HUES64 (cell line): ENCODE data around the gene RIMS4.
"Not testable (repeated sequence)": the region's sequence is repeated elsewhere in the genome, so short reads cannot be mapped to it uniquely, and the experiment has no call there.

ENCODE experiments used
- H3K27ac ChIP-seq: 2 replicates; pipeline ENCODE4 v1.7.0; 2013; ENCODE audit warnings: low read depth, low read length, inconsistent platforms
- H3K27me3 ChIP-seq: 2 replicates; pipeline ENCODE4 v1.6.1; 2013; ENCODE audit warnings: mild to moderate bottlenecking, low read length; ENCODE audit not compliant: insufficient read depth
- H3K36me3 ChIP-seq: 2 replicates; pipeline ENCODE4 v1.6.1; 2013; ENCODE audit warnings: mild to moderate bottlenecking, low read length; ENCODE audit not compliant: insufficient read depth
- H3K4me1 ChIP-seq: 2 replicates; pipeline ENCODE4 v1.6.1; 2013; ENCODE audit warnings: mild to moderate bottlenecking, low read length, moderate library complexity; ENCODE audit not compliant: insufficient read depth
- H3K4me3 ChIP-seq: 2 replicates; pipeline ENCODE4 v1.5.1; 2013; ENCODE audit warnings: mild to moderate bottlenecking, low read length, moderate library complexity
- H3K9ac ChIP-seq: 2 replicates; pipeline ENCODE4 v1.6.1; 2013; ENCODE audit warnings: mild to moderate bottlenecking, low read depth, low read length
- H3K9me3 ChIP-seq: 2 replicates; pipeline ENCODE4 v1.6.1; 2013; ENCODE audit warnings: low read depth, low read length; ENCODE audit not compliant: insufficient read depth
- WGBS: fragments of 150-250, 120-280 bp; methylation state at CpG from one replicate; pipeline ENCODE4 v1.1.7; 2013; ENCODE audit warnings: missing lambda C conversion rate; 5-methylcytosine and 5-hydroxymethylcytosine counted together

Gene RIMS4

DNA sequence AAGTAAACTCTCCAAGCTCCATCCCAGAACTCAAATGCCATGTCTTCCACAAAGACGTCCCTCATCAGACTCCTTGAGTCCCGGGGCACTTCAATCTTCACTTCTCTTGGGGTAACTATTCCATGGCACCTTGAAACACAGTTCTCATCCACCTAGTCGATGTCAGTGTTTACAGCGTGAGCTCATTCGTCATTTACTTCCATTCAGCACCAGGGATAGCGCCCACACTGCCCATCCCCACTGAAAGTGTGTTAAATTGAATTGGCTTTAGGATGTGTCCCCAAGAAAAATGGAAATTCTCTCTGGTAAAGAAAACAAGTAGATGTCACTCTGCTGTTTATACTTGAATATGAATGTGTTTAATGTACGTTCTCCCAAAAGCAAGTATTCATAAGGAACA is 33.4 kb downstream of the RIMS4 start:
- no peaks in the 10 kb centered on the region for H3K4me1 ChIP-seq
- no peak overlapping the region for H3K27ac ChIP-seq
- H3K27me3 ChIP-seq: no peaks in the 10 kb centered on the region
- H3K9me3 ChIP-seq: no peaks in the 10 kb centered on the region
- H3K9ac ChIP-seq: no peak overlapping the region
- no peaks in the 10 kb centered on the region for H3K36me3 ChIP-seq
- 15% methylated on average over 6 of the region's 7 CpGs for WGBS
- H3K4me3 ChIP-seq: no peak overlapping the region

DNA sequence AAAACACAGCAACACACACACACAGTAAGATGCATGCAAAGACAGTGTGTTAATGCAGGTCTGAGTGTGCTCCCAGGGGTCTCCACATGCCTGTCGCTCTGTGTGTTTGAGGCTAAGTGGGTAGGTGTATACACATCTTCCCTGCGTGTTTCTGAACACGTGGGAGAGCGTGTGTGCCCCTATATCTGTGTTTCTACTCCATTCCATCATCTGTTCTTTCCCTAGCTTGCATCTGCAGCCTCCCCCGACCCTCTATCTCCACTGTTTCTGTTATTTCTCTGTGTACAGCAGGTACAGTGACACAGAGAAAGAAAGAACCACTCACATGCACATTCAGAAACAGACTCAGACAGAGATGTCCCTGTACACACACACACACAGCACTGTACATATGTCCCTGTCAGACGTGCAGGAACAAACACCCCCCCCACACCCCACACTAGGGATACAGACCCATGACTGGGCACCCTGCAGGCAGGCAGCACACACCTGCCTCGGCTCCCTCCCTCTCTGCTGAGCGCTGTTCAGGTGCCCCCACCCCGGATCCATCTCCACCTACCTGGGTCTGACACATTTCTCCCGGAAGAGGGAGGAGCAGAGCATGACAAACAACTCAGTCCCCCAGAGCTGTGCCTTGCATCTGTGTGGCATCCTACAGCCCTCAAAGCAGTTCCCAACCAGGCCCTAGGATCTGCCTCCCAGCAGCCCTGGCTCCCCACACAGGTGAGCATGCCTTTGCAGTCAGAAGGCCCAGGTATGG is 37.1 kb downstream of the RIMS4 start:
- Histone ChIP-seq H3K4me3 (no peak overlapping the region), H3K27me3 (no peaks in the 10 kb centered on the region), H3K27ac (no peak overlapping the region), H3K9me3 (no peaks in the 10 kb centered on the region), H3K4me1 (no peaks in the 10 kb centered on the region), H3K36me3 (no peaks in the 10 kb centered on the region), H3K9ac (no peak overlapping the region)
- WGBS: 80% methylated on average over 10 of the region's 10 CpGs

DNA sequence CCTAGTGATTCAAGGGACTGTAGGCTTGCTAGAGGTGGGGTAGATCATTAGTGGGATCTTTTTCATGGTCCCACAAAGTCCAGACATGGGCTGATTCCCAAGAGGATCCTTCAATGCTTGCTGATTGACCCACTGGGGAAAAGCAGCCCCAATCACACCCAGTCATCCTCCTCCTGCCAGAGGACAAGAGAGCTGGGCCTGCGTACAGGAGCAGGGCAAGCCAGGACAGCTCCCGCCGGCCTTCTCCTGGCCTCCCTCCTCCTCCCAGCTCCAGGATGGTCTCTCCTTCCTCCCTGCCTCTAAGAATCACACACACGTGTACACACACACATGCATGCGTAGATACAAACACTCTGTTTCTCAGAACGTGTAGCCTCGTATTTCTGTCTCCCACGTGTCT is 37.7 kb downstream of the RIMS4 start:
- no peaks in the 10 kb centered on the region for H3K27me3 ChIP-seq
- H3K36me3 ChIP-seq: no peaks in the 10 kb centered on the region
- H3K9ac ChIP-seq: no peak overlapping the region
- no peak overlapping the region for H3K27ac ChIP-seq
- WGBS: 81% methylated on average over 8 of the region's 8 CpGs
- no peak overlapping the region for H3K4me3 ChIP-seq
- no peaks in the 10 kb centered on the region for H3K9me3 ChIP-seq
- H3K4me1 ChIP-seq: no peaks in the 10 kb centered on the region

DNA sequence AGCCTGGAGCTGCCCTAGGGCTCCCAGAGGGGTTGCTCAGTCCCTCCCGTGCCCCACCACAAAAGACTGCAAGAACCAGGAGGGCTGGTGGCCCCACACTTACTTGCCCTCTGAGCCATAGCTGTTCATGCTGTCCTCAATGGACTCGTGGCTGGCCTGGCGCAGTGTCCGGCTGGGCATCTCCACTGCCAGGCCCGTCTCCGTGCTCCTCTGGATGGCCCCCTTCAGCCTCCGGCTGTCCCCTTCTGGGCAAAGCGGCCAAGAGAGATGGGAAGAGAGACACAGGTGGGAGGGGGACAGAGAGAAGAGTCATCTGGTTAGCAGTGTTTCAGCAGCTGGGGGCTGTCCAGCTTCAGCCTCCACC is 39.2 kb downstream of the RIMS4 start:
- Histone ChIP-seq H3K27me3 (no peaks in the 10 kb centered on the region), H3K4me3 (no peak overlapping the region), H3K9ac (no peak overlapping the region), H3K9me3 (no peaks in the 10 kb centered on the region), H3K27ac (no peak overlapping the region), H3K4me1 (no peaks in the 10 kb centered on the region), H3K36me3 (no peaks in the 10 kb centered on the region)
- WGBS: 91% methylated on average over 8 of the region's 8 CpGs

DNA sequence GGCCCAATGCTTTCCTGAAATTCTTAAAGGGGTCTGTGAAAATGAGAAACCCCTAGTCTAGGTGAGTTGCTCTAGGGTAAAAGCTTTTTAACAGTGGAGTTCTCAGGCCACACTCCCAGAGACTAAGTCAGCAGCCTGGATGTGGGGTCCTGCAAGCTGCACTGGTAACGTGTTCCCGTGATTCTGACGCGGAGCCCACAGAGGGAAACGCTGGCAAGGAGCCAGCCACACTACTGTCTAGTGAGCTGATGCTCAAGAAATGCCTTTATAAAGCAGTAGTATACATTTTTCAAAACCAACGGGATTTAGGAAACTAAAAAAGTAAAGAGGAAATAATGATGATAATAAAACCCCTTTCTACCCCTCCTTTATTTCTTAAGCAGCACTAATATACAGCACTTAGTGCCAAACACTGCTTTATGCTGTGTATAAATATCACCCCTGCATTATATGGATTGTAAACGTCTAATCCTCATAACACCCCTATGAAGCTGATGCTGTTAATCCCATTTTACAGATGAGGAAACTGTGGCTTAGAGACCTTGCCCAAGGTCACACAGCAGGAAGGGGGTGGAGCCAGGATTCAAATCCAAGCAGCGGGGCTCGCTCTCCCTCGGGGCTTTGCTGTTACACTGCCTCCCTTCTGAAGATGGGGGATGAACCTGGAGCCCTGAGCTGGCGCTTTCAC is 39.7 kb downstream of the RIMS4 start:
- Histone ChIP-seq H3K27ac (no peak overlapping the region), H3K4me1 (no peaks in the 10 kb centered on the region), H3K36me3 (no peaks in the 10 kb centered on the region), H3K9me3 (no peaks in the 10 kb centered on the region), H3K4me3 (no peak overlapping the region), H3K9ac (no peak overlapping the region), H3K27me3 (no peaks in the 10 kb centered on the region)
- WGBS: 82% methylated on average over 10 of the region's 11 CpGs

DNA sequence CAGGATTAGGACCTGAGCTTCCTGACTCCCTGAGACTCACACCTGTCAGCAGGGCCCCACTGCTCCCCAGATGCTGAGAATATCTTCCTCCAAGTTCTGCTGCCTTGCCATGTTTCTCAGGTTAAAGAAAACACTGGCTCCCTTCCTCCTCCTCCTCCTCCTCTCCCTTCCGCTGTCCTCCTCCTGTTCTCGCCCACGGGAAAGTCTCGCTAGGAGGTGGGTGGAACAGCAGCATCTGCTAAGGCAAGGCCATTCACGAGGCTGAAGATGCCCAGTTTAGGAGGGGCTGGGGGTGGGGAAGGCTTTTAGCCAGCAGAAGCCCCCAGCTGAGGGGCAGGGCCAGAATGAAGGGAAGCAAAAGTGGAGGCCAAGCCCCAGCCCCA is 40.9 kb downstream of the RIMS4 start:
- Histone ChIP-seq H3K9ac (no peak overlapping the region), H3K36me3 (no peaks in the 10 kb centered on the region), H3K9me3 (no peaks in the 10 kb centered on the region), H3K4me1 (0 out of 2 replicates have a peak, but pooled peaks cover 4% of the 10 kb centered on the region), H3K27me3 (no peaks in the 10 kb centered on the region), H3K4me3 (no peak overlapping the region), H3K27ac (no peak overlapping the region)
- 71% methylated on average over 5 of the region's 5 CpGs for WGBS

DNA sequence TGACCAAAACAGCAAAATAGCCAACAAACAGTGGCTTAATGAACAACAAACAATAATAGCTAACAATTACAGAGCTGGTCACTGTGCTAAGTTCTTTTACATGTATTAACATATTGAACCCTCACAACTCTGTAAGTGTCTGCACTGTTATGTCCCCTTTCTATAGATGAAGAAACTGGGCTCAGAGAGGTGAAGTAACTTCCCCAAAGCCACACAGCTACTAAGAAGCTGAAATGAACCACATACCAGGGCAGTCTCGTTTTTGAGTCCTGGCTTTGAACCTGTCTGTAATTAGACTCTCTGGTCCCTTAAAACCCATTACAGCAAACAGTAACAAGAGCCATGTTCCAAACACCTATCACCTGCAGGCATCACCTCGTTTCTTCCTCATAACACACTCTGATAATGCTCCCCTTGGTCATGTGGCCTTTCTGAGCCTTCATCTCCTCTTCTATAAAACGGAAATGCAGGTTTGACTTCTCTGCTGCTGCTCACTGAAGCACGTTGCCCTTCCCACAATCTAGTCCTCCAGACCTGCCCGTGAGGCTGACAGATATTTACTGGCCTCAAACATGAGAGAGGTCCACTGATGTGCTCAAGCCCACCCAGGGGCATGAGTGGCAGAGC is 41.4 kb downstream of the RIMS4 start:
- no peak overlapping the region for H3K9ac ChIP-seq
- WGBS: 82% methylated on average over 5 of the region's 5 CpGs
- no peak overlapping the region for H3K4me3 ChIP-seq

DNA sequence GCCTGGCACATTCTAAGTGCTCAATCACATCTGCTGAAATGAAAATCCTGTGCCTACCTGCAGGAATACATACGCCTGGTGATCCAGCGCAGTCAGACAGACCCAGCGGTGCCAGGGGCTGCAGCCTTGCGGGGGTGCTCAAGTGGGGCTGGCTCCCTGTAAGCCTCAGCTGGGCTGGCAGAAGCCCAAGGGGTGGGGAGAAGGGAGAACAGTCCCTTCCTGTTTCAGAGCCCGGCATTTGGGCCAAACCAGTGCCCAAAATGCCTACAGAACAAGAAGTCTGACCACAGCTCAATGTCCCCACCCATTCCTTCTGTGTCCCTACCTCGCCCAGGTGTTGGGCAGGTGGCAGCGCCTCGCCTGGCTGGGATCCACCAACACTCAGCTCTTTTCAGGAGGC is 42.1 kb downstream of the RIMS4 start:
- Histone ChIP-seq H3K27ac (no peak overlapping the region), H3K9ac (no peak overlapping the region), H3K4me1 (0 out of 2 replicates have a peak, but pooled peaks cover 4% of the 10 kb centered on the region), H3K27me3 (no peaks in the 10 kb centered on the region), H3K9me3 (no peaks in the 10 kb centered on the region), H3K36me3 (no peaks in the 10 kb centered on the region), H3K4me3 (no peak overlapping the region)
- 93% methylated on average over 8 of the region's 8 CpGs for WGBS

More for the DNA sequence above, 41.4 kb downstream of the RIMS4 start:
- H3K4me1 ChIP-seq: 0 out of 2 replicates have a peak, but pooled peaks cover 4% of the 10 kb centered on the region
- no peaks in the 10 kb centered on the region for H3K27me3 ChIP-seq
- H3K9me3 ChIP-seq: no peaks in the 10 kb centered on the region
- no peaks in the 10 kb centered on the region for H3K36me3 ChIP-seq
- H3K27ac ChIP-seq: no peak overlapping the region

DNA sequence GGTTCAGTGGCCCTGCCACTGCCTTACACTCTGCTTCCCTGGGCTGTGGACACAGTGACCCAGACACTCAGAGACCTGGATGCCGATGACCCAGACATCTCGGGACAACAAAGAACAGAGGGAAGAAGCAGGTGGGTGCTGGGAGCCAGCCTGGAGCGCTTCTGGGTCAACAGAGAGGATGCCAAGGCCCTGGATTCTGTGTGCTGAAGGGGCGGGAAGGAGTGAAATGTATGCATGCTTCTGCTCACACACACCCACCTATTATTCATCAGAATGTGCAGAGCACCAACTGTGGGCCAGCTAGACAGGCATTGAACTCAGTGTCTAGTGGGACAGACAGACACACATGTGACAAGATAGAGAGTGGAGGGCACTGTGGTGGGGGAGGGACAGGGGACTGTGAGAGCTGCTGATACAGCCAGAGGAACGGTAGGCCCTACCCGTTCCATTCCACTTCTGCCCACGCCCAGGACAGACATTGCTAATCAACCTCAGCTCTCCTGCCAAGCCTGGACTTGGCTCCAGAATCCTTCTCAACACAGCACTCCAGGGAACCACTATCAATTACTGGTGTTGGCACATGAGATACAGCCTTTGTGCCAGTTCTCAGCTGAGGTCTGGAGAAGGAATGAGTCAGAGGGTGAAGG is 44.5 kb downstream of the RIMS4 start:
- Histone ChIP-seq H3K9ac (no peak overlapping the region), H3K36me3 (no peaks in the 10 kb centered on the region), H3K27ac (no peak overlapping the region), H3K27me3 (no peaks in the 10 kb centered on the region), H3K9me3 (no peaks in the 10 kb centered on the region), H3K4me3 (no peak overlapping the region), H3K4me1 (peaks cover 4% of the 10 kb centered on the region; the same call in 1 of the 2 replicates)
- WGBS: 87% methylated on average over 7 of the region's 7 CpGs

DNA sequence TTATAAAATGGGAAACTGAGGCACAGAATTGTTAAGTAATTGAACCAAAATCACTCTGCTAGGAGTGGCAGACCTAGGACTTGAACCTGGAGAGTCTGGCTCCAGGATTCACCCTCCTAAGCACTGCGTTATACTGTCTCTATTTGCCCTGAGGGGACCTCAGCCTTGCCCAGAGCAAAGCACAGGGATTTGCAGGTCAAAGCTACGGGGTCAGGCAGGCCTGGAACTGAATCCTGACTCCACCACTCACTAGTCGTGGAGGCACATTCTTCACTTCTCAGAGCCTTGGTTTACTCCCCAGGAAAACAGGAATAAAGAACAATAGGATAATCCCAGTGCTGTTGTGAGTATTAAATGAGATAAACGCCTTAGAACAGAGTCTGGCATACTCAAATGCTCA is 45.3 kb downstream of the RIMS4 start:
- peaks cover 4% of the 10 kb centered on the region; the same call in 1 of the 2 replicates for H3K4me1 ChIP-seq
- no peaks in the 10 kb centered on the region for H3K9me3 ChIP-seq
- WGBS: 80% methylated on average over 4 of the region's 4 CpGs

DNA sequence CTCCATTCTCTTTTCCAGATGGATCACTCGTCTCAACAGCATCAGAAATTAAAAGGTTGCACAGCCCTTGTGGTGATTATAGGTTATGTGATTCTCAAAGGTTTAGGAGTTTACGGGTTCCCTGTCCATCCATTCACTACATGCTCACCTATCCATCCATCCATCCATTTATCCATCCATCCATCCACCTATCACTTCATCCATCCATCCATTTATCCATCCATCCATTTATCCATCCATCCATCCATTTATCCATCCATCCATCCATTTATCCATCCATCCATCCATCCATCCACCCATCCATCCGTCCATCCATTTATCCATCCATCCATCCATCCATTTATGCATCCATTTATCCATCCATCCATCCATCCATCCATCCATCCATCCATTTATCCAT is 46.5 kb downstream of the RIMS4 start:
- H3K4me3 ChIP-seq, H3K36me3 ChIP-seq, H3K27ac ChIP-seq, H3K9ac ChIP-seq, H3K9me3 ChIP-seq, H3K4me1 ChIP-seq, H3K27me3 ChIP-seq: not testable (repeated sequence)
- 95% methylated on average over 3 of the region's 3 CpGs for WGBS

More for the DNA sequence above, 45.3 kb downstream of the RIMS4 start:
- no peak overlapping the region for H3K4me3 ChIP-seq
- H3K27ac ChIP-seq: no peak overlapping the region
- H3K36me3 ChIP-seq: no peaks in the 10 kb centered on the region
- no peak overlapping the region for H3K9ac ChIP-seq
- no peaks in the 10 kb centered on the region for H3K27me3 ChIP-seq
